DOHH2 (cell line): ENCODE data around the gene GJB6.

Experiments used
- H3F3A ChIP-seq: fragments of 200-600 bp; sonication (generic), shearing (Covaris generic); 2 replicates; pipeline ENCODE4 v1.6.0; 2016; ENCODE audit warnings: antibody characterized with exemption, mild to moderate bottlenecking; ENCODE audit not compliant: control insufficient read depth, insufficient read depth
- H3K27ac ChIP-seq: fragments of 200-600 bp; sonication (generic); 2 replicates; pipeline ENCODE4 v1.5.1; 2014; ENCODE audit warnings: low read depth, mild to moderate bottlenecking, low read length, moderate library complexity
- H3K27me3 ChIP-seq: fragments of 200-600 bp; sonication (generic); 2 replicates; pipeline ENCODE4 v1.6.1; 2014; ENCODE audit warnings: mild to moderate bottlenecking, low read length, mixed read lengths; ENCODE audit not compliant: control insufficient read depth
- H3K36me3 ChIP-seq: fragments of 200-600 bp; sonication (generic); 2 replicates; pipeline ENCODE4 v1.6.1; 2014; ENCODE audit warnings: mild to moderate bottlenecking, low read length, moderate library complexity, mixed read lengths; ENCODE audit not compliant: control insufficient read depth
- H3K4me1 ChIP-seq: fragments of 200-600 bp; sonication (generic); 2 replicates; pipeline ENCODE4 v1.6.1; 2014; ENCODE audit warnings: mild to moderate bottlenecking, low read length, mixed read lengths; ENCODE audit not compliant: control insufficient read depth
- H3K4me2 ChIP-seq: fragments of 200-600 bp; sonication (generic); 2 replicates; pipeline ENCODE4 v1.6.0; 2014; ENCODE audit warnings: mild to moderate bottlenecking, low read length, moderate library complexity
- H3K4me3 ChIP-seq: fragments of 200-600 bp; sonication (generic); 2 replicates; pipeline ENCODE4 v1.5.1; 2014; ENCODE audit warnings: mild to moderate bottlenecking, low read length, mixed read lengths
- H3K79me2 ChIP-seq: fragments of 200-600 bp; sonication (generic); 2 replicates; pipeline ENCODE4 v1.6.1; 2014; ENCODE audit warnings: mild to moderate bottlenecking, low read length, mixed read lengths; ENCODE audit not compliant: control insufficient read depth
- H3K9me2 ChIP-seq: fragments of 200-600 bp; sonication (generic); replicated peaks from 2 replicates; pipeline ENCODE4 v1.6.1; 2014; ENCODE audit warnings: mild to moderate bottlenecking, low read length, mixed read lengths; ENCODE audit not compliant: control insufficient read depth
- H3K9me3 ChIP-seq: fragments of 200-600 bp; sonication (generic); 2 replicates; pipeline ENCODE4 v1.6.1; 2014; ENCODE audit warnings: antibody characterized with exemption, low read length, mixed read lengths; ENCODE audit not compliant: control insufficient read depth, insufficient read depth
- H4K20me1 ChIP-seq: fragments of 200-600 bp; sonication (generic); 2 replicates; pipeline ENCODE4 v1.6.0; 2014; ENCODE audit warnings: low read depth, mild to moderate bottlenecking, antibody characterized with exemption, low read length, moderate library complexity; ENCODE audit not compliant: control insufficient read depth, insufficient read depth
- CTCF ChIP-seq: fragments of 200-600 bp; sonication (generic); IDR thresholded peaks from one replicate; pipeline ENCODE4 v1.5.1; 2014; ENCODE audit warnings: antibody characterized with exemption, mild to moderate bottlenecking, low read depth, low read length; ENCODE audit not compliant: poor library complexity, severe bottlenecking
- EZH2phosphoT487 ChIP-seq: fragments of 200-600 bp; sonication (generic); IDR thresholded peaks from 2 replicates; pipeline ENCODE4 v1.6.1; 2017; ENCODE audit warnings: borderline replicate concordance, mild to moderate bottlenecking, antibody characterized with exemption, low read length, moderate library complexity, mixed read lengths

Gene GJB6

GRCh38 chr13:20193162-20193906 lies 38.8 kb downstream of the GJB6 start:
- Histone ChIP-seq H3F3A (no peaks in the 10 kb centered on the region), H3K27ac (no peak overlapping the region), H3K4me2 (no peak overlapping the region), H3K79me2 (no peaks in the 10 kb centered on the region), H3K27me3 (peaks cover 69% of the 10 kb centered on the region), H3K4me3 (no peak overlapping the region), H3K4me1 (no peaks in the 10 kb centered on the region), H3K9me2 (no peaks in the 10 kb centered on the region), H4K20me1 (no peaks in the 10 kb centered on the region), H3K36me3 (no peaks in the 10 kb centered on the region), H3K9me3 (no peaks in the 10 kb centered on the region)
- TF ChIP-seq EZH2phosphoT487 (peak; percentile 26; the same call in 1 of the 2 replicates), CTCF (no peak)

- Histone ChIP-seq H3K36me3 (no peaks in the 10 kb centered on the region), H4K20me1 (no peaks in the 10 kb centered on the region), H3K79me2 (no peaks in the 10 kb centered on the region), H3K4me2 (no peak within 1 kb of the TSS), H3K27ac (no peak within 1 kb of the TSS), H3K9me3 (no peaks in the 10 kb centered on the region), H3K4me1 (no peaks in the 10 kb centered on the region), H3F3A (no peaks in the 10 kb centered on the region), H3K4me3 (no peak within 1 kb of the TSS), H3K27me3 (peaks cover 65% of the 10 kb centered on the region), H3K9me2 (no peaks in the 10 kb centered on the region)
- no peak for TF ChIP-seq EZH2phosphoT487
- TF ChIP-seq CTCF = no peak
These were observed 39.3 kb downstream of the GJB6 start, which contains the start of gene GJB2 for GRCh38 chr13:20192836-20193161. Gene GJB2 (minus strand): TSS chr13:20192938. CDS start chr13:20189581, 3,357 bp downstream.

GRCh38 chr13:20192158-20192835 lies 39.8 kb downstream of the GJB6 start:
- Histone ChIP-seq H3K4me3 (no peak overlapping the region), H3K27me3 (peaks cover 62% of the 10 kb centered on the region), H3K4me2 (no peak overlapping the region)

More at GRCh38 chr13:20192158-20192835, 39.8 kb downstream of the GJB6 start:
- no peaks in the 10 kb centered on the region for H3K36me3 ChIP-seq
- no peaks in the 10 kb centered on the region for H4K20me1 ChIP-seq
- no peaks in the 10 kb centered on the region for H3K4me1 ChIP-seq
- no peak overlapping the region for H3K27ac ChIP-seq
- no peaks in the 10 kb centered on the region for H3F3A ChIP-seq
- TF ChIP-seq CTCF = no peak
- peak; percentile 32 for TF ChIP-seq EZH2phosphoT487
- H3K9me3 ChIP-seq = no peaks in the 10 kb centered on the region
- H3K79me2 ChIP-seq = no peaks in the 10 kb centered on the region
- no peaks in the 10 kb centered on the region for H3K9me2 ChIP-seq
